Prostate gland (tissue), 2 donors: ENCODE measurements around the gene FYCO1.

Experiments used
- CTCF ChIP-seq, 4 experiments: fragments of 200-600 bp in 2 of 4; fragments of 450-650 bp in 2 of 4; sonication (generic) in 2 of 4; IDR thresholded peaks; 1 replicate in 3 of 4; 2 replicates in 1 of 4; pipeline ENCODE4 v1.5.1; 2016 to 2019; ENCODE audit warnings: antibody characterized with exemption in 4 of 4, mild to moderate bottlenecking in 2 of 4, moderate library complexity in 2 of 4
- POLR2A ChIP-seq: fragments of 450-650 bp; IDR thresholded peaks from one replicate; pipeline ENCODE4 v1.6.1; 2016; ENCODE audit warnings: antibody characterized with exemption, mild to moderate bottlenecking

GRCh38 chr3:45923755-45924154 lies 71.9 kb downstream of the FYCO1 start:
- TF ChIP-seq CTCF (IDR thresholded peaks at IDR 0.05) (no peak), POLR2A (no peak)
